ENCODE results near the gene INPP4A.

- TF ChIP-seq POLR2A (IDR thresholded peaks at IDR 0.05), result no peak
- no peak for TF ChIP-seq POLR2AphosphoS5 (IDR thresholded peaks at IDR 0.05)
- TF ChIP-seq, protein P1, sequence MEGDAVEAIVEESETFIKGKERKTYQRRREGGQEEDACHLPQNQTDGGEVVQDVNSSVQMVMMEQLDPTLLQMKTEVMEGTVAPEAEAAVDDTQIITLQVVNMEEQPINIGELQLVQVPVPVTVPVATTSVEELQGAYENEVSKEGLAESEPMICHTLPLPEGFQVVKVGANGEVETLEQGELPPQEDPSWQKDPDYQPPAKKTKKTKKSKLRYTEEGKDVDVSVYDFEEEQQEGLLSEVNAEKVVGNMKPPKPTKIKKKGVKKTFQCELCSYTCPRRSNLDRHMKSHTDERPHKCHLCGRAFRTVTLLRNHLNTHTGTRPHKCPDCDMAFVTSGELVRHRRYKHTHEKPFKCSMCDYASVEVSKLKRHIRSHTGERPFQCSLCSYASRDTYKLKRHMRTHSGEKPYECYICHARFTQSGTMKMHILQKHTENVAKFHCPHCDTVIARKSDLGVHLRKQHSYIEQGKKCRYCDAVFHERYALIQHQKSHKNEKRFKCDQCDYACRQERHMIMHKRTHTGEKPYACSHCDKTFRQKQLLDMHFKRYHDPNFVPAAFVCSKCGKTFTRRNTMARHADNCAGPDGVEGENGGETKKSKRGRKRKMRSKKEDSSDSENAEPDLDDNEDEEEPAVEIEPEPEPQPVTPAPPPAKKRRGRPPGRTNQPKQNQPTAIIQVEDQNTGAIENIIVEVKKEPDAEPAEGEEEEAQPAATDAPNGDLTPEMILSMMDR (IDR thresholded peaks at IDR 0.05), result no peak
- TF ChIP-seq EP300 (IDR thresholded peaks at IDR 0.05), result no peak
Measured at GRCh38 chr2:98561902-98562695, 117.4 kb downstream of the INPP4A start.
